ENCODE data around the gene HYOU1.

- TF ChIP-seq, protein P1, sequence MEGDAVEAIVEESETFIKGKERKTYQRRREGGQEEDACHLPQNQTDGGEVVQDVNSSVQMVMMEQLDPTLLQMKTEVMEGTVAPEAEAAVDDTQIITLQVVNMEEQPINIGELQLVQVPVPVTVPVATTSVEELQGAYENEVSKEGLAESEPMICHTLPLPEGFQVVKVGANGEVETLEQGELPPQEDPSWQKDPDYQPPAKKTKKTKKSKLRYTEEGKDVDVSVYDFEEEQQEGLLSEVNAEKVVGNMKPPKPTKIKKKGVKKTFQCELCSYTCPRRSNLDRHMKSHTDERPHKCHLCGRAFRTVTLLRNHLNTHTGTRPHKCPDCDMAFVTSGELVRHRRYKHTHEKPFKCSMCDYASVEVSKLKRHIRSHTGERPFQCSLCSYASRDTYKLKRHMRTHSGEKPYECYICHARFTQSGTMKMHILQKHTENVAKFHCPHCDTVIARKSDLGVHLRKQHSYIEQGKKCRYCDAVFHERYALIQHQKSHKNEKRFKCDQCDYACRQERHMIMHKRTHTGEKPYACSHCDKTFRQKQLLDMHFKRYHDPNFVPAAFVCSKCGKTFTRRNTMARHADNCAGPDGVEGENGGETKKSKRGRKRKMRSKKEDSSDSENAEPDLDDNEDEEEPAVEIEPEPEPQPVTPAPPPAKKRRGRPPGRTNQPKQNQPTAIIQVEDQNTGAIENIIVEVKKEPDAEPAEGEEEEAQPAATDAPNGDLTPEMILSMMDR (IDR thresholded peaks at IDR 0.05): no peak
- TF ChIP-seq ZFX (IDR thresholded peaks at IDR 0.05; ENCODE audit: borderline replicate concordance): no peak
These were observed 59.2 kb downstream of the HYOU1 start, which contains the start of gene CENATAC for GRCh38 chr11:118997627-118998387.

All from 22Rv1 (cell line).